Measurements from ENCODE around the gene CLTB. TPM values are rescaled to one million over a fixed set of nuclear protein-coding genes. Genes with fewer than 3 reads are reported as not detected.

CLTB gene
- polyA plus RNA-seq, 2 of the 4 experiments (the other 2 are of a cell fraction) = 42.2 to 47.4 TPM

DNA sequence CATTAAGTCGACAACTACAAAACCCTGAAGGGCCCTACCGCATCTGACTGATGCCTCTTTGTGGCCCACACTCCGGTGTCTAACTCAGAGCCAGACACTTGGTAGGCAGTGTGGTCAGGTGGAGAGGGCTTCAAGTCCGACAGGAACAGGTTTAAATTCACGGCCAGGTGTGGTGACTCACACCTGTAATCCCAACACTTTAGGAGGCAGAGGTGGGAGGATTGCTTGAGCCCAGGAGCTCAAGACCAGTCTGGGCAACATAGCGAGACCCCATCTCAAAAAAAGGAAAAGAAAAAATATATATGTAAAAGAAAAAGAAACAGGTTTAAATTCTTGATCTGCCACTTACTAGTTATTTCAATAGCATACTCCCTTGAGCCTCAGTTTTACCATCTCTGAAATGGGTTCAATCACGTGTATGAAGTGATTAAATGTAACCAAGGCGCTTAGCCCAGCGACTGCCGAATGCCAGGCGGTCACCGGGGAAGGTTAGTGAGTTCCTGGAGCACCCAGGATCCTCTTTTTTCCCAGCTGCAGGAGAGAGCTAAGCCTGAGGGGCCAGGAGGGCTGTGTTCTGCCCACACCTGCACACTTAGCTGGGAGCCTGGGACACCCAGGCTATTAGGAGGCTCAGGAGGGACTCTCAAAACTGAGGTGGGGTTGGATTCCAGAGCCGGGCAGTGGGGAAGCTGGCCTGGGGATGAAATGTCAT, 943 bp downstream of the CLTB start:
- WGBS (ENCODE audit: missing lambda C conversion rate) = 78% methylated on average over 13 of the region's 13 CpGs
- DNase-seq (ENCODE audit: low read depth in 1 of 2, low spot score in 1 of 2) = peak in 1 of 2 experiments; percentile 81
- TF ChIP-seq EHMT2 (IDR thresholded peaks at IDR 0.05; ENCODE audit: low read depth) (no peak), CHD4 (IDR thresholded peaks at IDR 0.05; ENCODE audit: borderline replicate concordance) (peak; percentile 22; the same call in 1 of the 2 replicates), KDM1A (IDR thresholded peaks at IDR 0.05; ENCODE audit: low read depth) (peak; percentile 44; the same call in 1 of the 2 replicates)
- Histone ChIP-seq H3K4me2 (peak overlapping the region; percentile 87), H3K4me3 (peak overlapping the region; percentile 94), H3K9me3 (no peaks in the 10 kb centered on the region), H3K27ac (peak overlapping the region; percentile 80 to 91), H3K4me1 (peaks cover 24% of the 10 kb centered on the region)
- ChIA-PET POLR2A (interaction anchor here (1.7 kb wide), 1 partner anchor 123 kb away, joined by 7 read pairs; no protein-coding TSS in a partner anchor), CTCF (interaction anchor here (0.6 to 5.0 kb wide), 19 partner anchors 9 to 228 kb away, joined by 3 to 49 read pairs (median 9); partner anchors contain the start of genes FAF2, KIAA1191 and RNF44)
- FAIRE-seq = no peak
- ATAC-seq = no peak; a peak in 1 of 6 replicates

GRCh38 chr5:176414704-176415103, 1.6 kb downstream of the CLTB start:
- CTCF ChIA-PET = interaction anchor here (1.6 to 2.6 kb wide), 2 partner anchors 27 to 163 kb away, joined by 3 to 15 read pairs; no protein-coding TSS in a partner anchor
- ATAC-seq = no peak
- TF ChIP-seq HOXB5 (CRISPR knock-in tag; IDR thresholded peaks at IDR 0.05) = no peak
- TF ChIP-seq RNF2 (IDR thresholded peaks at IDR 0.05; ENCODE audit: borderline replicate concordance, low read depth) = no peak
- no peak for TF ChIP-seq REST (IDR thresholded peaks at IDR 0.05)
- TF ChIP-seq RARB (CRISPR knock-in tag; IDR thresholded peaks at IDR 0.05) = no peak
- TF ChIP-seq ZC3H11A (IDR thresholded peaks at IDR 0.05) = no peak
- TF ChIP-seq NR3C1 (IDR thresholded peaks at IDR 0.05) = no peak
- TF ChIP-seq HOXA7 (CRISPR knock-in tag; IDR thresholded peaks at IDR 0.05) = no peak
- no peak for TF ChIP-seq TFCP2L1 (CRISPR knock-in tag; IDR thresholded peaks at IDR 0.05)
- TF ChIP-seq FOSL2 (IDR thresholded peaks at IDR 0.05) = no peak
- TF ChIP-seq FOSL2 (CRISPR knock-in tag; IDR thresholded peaks at IDR 0.05) = no peak
- no peak for TF ChIP-seq EHF (CRISPR knock-in tag; IDR thresholded peaks at IDR 0.05)
- whole genome bisulfite sequencing (ENCODE audit: missing lambda C conversion rate) = 51% methylated on average over 3 of the region's 3 CpGs
- POLR2A ChIA-PET = no interaction called here
- Histone ChIP-seq H3K4me2 (no peak overlapping the region; the same call in 2 of the 3 replicates), H3K4me3 (no peak overlapping the region), H3K9me3 (no peaks in the 10 kb centered on the region), H3K27ac (no peak overlapping the region), H3K4me1 (peaks cover 24% of the 10 kb centered on the region)
- DNase-seq (ENCODE audit: low read depth in 1 of 2, low spot score in 1 of 2) = no peak
- FAIRE-seq = no peak

- no peak for DNase-seq (ENCODE audit: low read depth in 1 of 2, low spot score in 1 of 2)
- Histone ChIP-seq H3K4me1 (peaks cover 24% of the 10 kb centered on the region), H3K4me3 (no peak overlapping the region), H3K9me3 (no peaks in the 10 kb centered on the region), H3K27ac (no peak overlapping the region), H3K4me2 (no peak overlapping the region)
- ChIA-PET POLR2A (no interaction called here), CTCF (interaction anchor here (0.7 to 1.6 kb wide), 3 partner anchors 17 to 164 kb away, joined by 3 to 5 read pairs (median 3); partner anchors contain the start of gene FAF2)
- TF ChIP-seq, protein P1, sequence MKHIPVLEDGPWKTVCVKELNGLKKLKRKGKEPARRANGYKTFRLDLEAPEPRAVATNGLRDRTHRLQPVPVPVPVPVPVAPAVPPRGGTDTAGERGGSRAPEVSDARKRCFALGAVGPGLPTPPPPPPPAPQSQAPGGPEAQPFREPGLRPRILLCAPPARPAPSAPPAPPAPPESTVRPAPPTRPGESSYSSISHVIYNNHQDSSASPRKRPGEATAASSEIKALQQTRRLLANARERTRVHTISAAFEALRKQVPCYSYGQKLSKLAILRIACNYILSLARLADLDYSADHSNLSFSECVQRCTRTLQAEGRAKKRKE (CRISPR knock-in tag; IDR thresholded peaks at IDR 0.05; ENCODE audit: low read depth) = no peak
- no peak for TF ChIP-seq ESRRA (IDR thresholded peaks at IDR 0.05; ENCODE audit: borderline replicate concordance, low read length)
- TF ChIP-seq, protein P2, sequence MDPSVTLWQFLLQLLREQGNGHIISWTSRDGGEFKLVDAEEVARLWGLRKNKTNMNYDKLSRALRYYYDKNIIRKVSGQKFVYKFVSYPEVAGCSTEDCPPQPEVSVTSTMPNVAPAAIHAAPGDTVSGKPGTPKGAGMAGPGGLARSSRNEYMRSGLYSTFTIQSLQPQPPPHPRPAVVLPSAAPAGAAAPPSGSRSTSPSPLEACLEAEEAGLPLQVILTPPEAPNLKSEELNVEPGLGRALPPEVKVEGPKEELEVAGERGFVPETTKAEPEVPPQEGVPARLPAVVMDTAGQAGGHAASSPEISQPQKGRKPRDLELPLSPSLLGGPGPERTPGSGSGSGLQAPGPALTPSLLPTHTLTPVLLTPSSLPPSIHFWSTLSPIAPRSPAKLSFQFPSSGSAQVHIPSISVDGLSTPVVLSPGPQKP (IDR thresholded peaks at IDR 0.05; ENCODE audit: low read depth, low read length) = no peak
- no peak for TF ChIP-seq FOSB (CRISPR knock-in tag; IDR thresholded peaks at IDR 0.05)
- TF ChIP-seq REST (IDR thresholded peaks at IDR 0.05) = no peak
- TF ChIP-seq, protein P3, sequence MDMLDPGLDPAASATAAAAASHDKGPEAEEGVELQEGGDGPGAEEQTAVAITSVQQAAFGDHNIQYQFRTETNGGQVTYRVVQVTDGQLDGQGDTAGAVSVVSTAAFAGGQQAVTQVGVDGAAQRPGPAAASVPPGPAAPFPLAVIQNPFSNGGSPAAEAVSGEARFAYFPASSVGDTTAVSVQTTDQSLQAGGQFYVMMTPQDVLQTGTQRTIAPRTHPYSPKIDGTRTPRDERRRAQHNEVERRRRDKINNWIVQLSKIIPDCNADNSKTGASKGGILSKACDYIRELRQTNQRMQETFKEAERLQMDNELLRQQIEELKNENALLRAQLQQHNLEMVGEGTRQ (IDR thresholded peaks at IDR 0.05) = no peak
- TF ChIP-seq KDM5A (IDR thresholded peaks at IDR 0.05) = no peak
- no peak for TF ChIP-seq SREBF2 (IDR thresholded peaks at IDR 0.05)
- TF ChIP-seq MAFK (IDR thresholded peaks at IDR 0.05; ENCODE audit: partially characterized antibody) = peak; percentile 23
- FAIRE-seq = no peak
- 93% methylated on average over 7 of the region's 7 CpGs for WGBS (ENCODE audit: missing lambda C conversion rate)
- ATAC-seq = no peak
Observed at GRCh38 chr5:176413709-176414191, 2.6 kb downstream of the CLTB start.

Data from A549 (cell line).